GM12892 (cell line): ENCODE results near the gene HECW1.

Experiments
- POLR2A ChIP-seq: IDR thresholded peaks from 2 replicates; pipeline ENCODE4 v1.6.1; 2011; ENCODE audit warnings: low read depth, low read length, control low read depth
- POLR2AphosphoS5 ChIP-seq: IDR thresholded peaks from 2 replicates; pipeline ENCODE4 v1.6.1; 2011; ENCODE audit warnings: low read depth, low read length, control low read depth

- TF ChIP-seq POLR2A, result no peak
- TF ChIP-seq POLR2AphosphoS5, result peak; percentile 58
Measured at GRCh38 chr7:43590862-43591557, 478.6 kb downstream of the HECW1 start.
